K562 (cell line): Measurements from ENCODE around the gene RPS6KA2. TPM values are rescaled to one million over a fixed set of nuclear protein-coding genes. Genes with fewer than 3 reads are reported as not detected.

ENCODE experiments used
- ATAC-seq: fragments of 200-7000 bp; cut with Tn5 transposase; 3 replicates; pipeline ENCODE4 v1.9.1; 2020; ENCODE audit warnings: moderate library complexity
- BruUV-seq: library from RNA; stranded (reverse); fragments of 400-500 nt; replicated peaks from 2 replicates; lab custom pipeline; 2021; lab: Mats Ljungman, UMichigan
- CTCF ChIA-PET: fragments of 300-600 bp; formaldehyde crosslinking; extraction: SDS; loops from one replicate; lab custom pipeline; 2021; ENCODE audit warnings: low intra/inter-chr PET ratio; lab: Yijun Ruan, JAX
- POLR2A ChIA-PET: fragments of 300-600, 350-650 bp; sonication (Branson Sonifier 250); formaldehyde crosslinking; extraction: SDS; loops from one replicate; lab custom pipeline; 2021; ENCODE audit warnings: antibody characterized with exemption, inconsistent platforms; lab: Yijun Ruan, JAX
- DNase-seq, 4 experiments: peaks; one replicate each; pipeline versions ENCODE4 v3.0.0 to v3.0.0-alpha.2; 2011 to 2018; ENCODE audit warnings: low spot score in 3 of 4, mixed read lengths in 3 of 4; ENCODE audit errors: extremely low read depth in 1 of 4
- FAIRE-seq: peaks from 2 replicates; lab custom pipeline; 2011; peaks lifted over from hg19 to GRCh38; lab: Jason Lieb, UNC
- H2AFZ ChIP-seq: 2 replicates; pipeline ENCODE4 v1.6.0; 2011; ENCODE audit warnings: low read depth, low read length, control low read depth, inconsistent platforms
- H3K27ac ChIP-seq: fragments of 200-600 bp; 3 replicates; pipeline ENCODE4 v1.8.0; 2011; ENCODE audit warnings: low read depth, mild to moderate bottlenecking, control low read depth, inconsistent platforms, low read length, moderate library complexity, mixed read lengths; ENCODE audit errors: extremely low read depth
- H3K27me3 ChIP-seq, 2 experiments: fragments of 300-600 bp in 1 of 2; 2 replicates in 1 of 2; 3 replicates in 1 of 2; pipeline versions ENCODE4 v1.6.0 to v1.8.0; 2011; ENCODE audit warnings: inconsistent platforms in 2 of 2, low read length in 2 of 2, mild to moderate bottlenecking in 1 of 2, mixed read lengths in 1 of 2, moderate library complexity in 1 of 2; ENCODE audit not compliant: control insufficient read depth in 2 of 2, insufficient read depth in 2 of 2
- H3K36me3 ChIP-seq: fragments of 300-600 bp; 3 replicates; pipeline ENCODE4 v1.8.0; 2011; ENCODE audit warnings: mild to moderate bottlenecking, low read length, inconsistent platforms; ENCODE audit not compliant: control insufficient read depth, insufficient read depth
- H3K4me1 ChIP-seq, 2 experiments: fragments of 200-600 bp in 1 of 2; replicated peaks in 1 of 2; 2 replicates in 1 of 2; 3 replicates in 1 of 2; pipeline versions ENCODE4 v1.5.1 to v1.8.0; 2011; ENCODE audit warnings: inconsistent platforms in 2 of 2, low read length in 2 of 2, mild to moderate bottlenecking in 1 of 2, mixed read lengths in 1 of 2, moderate library complexity in 1 of 2; ENCODE audit not compliant: control insufficient read depth in 2 of 2, insufficient read depth in 2 of 2
- H3K4me2 ChIP-seq: 2 replicates; pipeline ENCODE4 v1.6.1; 2011; ENCODE audit warnings: low read length, control low read depth, inconsistent platforms, mixed read lengths; ENCODE audit not compliant: insufficient read depth
- H3K4me3 ChIP-seq: fragments of 200-600 bp; sonication (generic), shearing (Covaris generic); 2 replicates; pipeline ENCODE4 v1.5.1; 2016; ENCODE audit warnings: control low read depth, inconsistent platforms
- H3K79me2 ChIP-seq: fragments of 200-600 bp; 3 replicates; pipeline ENCODE4 v1.8.0; 2011; ENCODE audit warnings: low read length, inconsistent platforms; ENCODE audit not compliant: control insufficient read depth, insufficient read depth
- H3K9ac ChIP-seq, 2 experiments: 2 replicates each; pipeline versions ENCODE4 v1.6.0 to v1.6.1; 2011; ENCODE audit warnings: low read depth in 2 of 2, low read length in 2 of 2, control low read depth in 1 of 2, inconsistent platforms in 1 of 2, mild to moderate bottlenecking in 1 of 2, mixed read lengths in 1 of 2; ENCODE audit not compliant: insufficient read depth in 1 of 2
- H3K9me1 ChIP-seq: one replicate; pipeline ENCODE4 v1.6.0; 2011; ENCODE audit warnings: inconsistent platforms, mild to moderate bottlenecking, low read length, moderate library complexity; ENCODE audit not compliant: control insufficient read depth, insufficient read depth
- H3K9me3 ChIP-seq: replicated peaks from 2 replicates; pipeline ENCODE4 v1.5.1; 2011; ENCODE audit warnings: low read depth, low read length, inconsistent platforms; ENCODE audit not compliant: control insufficient read depth, insufficient read depth
- H4K20me1 ChIP-seq: replicated peaks from 2 replicates; pipeline ENCODE4 v1.6.1; 2011; ENCODE audit warnings: low read length, inconsistent platforms, mixed read lengths; ENCODE audit not compliant: control insufficient read depth, insufficient read depth
- CHCHD3 ChIP-seq: fragments of 250-450 bp; sonication (Bioruptor Pico); IDR thresholded peaks from 2 replicates; pipeline ENCODE4 v2.1.2; 2022; ENCODE audit warnings: mild to moderate bottlenecking
- ETV1 ChIP-seq: fragments of 450-650 bp; conservative IDR thresholded peaks from 2 replicates; pipeline ENCODE4 v1.6.1; 2016; ENCODE audit warnings: missing genetic modification characterization, control low read depth, low read depth, missing compliant biosample characterization
- FUS ChIP-seq: fragments of 200-400 bp; formaldehyde crosslinking; optimal IDR thresholded peaks from 2 replicates; pipeline ENCODE3; 2017; ENCODE audit warnings: low read depth, low read length
- KHSRP ChIP-seq: fragments of 450-650 bp; IDR thresholded peaks from 2 replicates; pipeline ENCODE4 v1.6.1; 2017
- MYC ChIP-seq, 2 experiments: fragments of 250-450 bp in 1 of 2; sonication (Bioruptor Pico) in 1 of 2; IDR thresholded peaks; 2 replicates each; pipeline versions ENCODE4 v1.5.1 to v1.6.1; 2012 to 2021; ENCODE audit warnings: low read depth in 2 of 2, borderline replicate concordance in 1 of 2, improper control_type of control experiment in 1 of 2, low read length in 1 of 2, mild to moderate bottlenecking in 1 of 2, moderate library complexity in 1 of 2
- NFE2 ChIP-seq: IDR thresholded peaks from 2 replicates; pipeline ENCODE4 v1.6.1; 2014; ENCODE audit warnings: antibody characterized with exemption, low read depth
- NFRKB ChIP-seq: fragments of 450-650 bp; IDR thresholded peaks from 2 replicates; pipeline ENCODE4 v1.6.1; 2016; ENCODE audit warnings: low read depth
- POLR2G ChIP-seq: fragments of 200-400 bp; formaldehyde crosslinking; IDR thresholded peaks from 2 replicates; pipeline ENCODE4 v1.6.1; 2017; ENCODE audit warnings: low read depth, mild to moderate bottlenecking, antibody characterized with exemption, low read length, moderate library complexity
- POLR2H ChIP-seq: IDR thresholded peaks from 2 replicates; pipeline ENCODE4 v1.6.1; 2016; ENCODE audit warnings: missing genetic modification characterization, low read depth, mild to moderate bottlenecking, control low read depth, missing compliant biosample characterization, moderate library complexity
- RBM22 ChIP-seq: fragments of 200-400 bp; formaldehyde crosslinking; IDR thresholded peaks from 2 replicates; pipeline ENCODE4 v1.6.1; 2018; ENCODE audit warnings: low read length, low read depth; ENCODE audit not compliant: poor library complexity, severe bottlenecking
- SMAD4 ChIP-seq: fragments of 250-450 bp; sonication (Bioruptor Pico); conservative IDR thresholded peaks from 2 replicates; pipeline ENCODE4 v1.8.0; 2021; ENCODE audit warnings: inconsistent platforms, mild to moderate bottlenecking, moderate library complexity
- TBP ChIP-seq: optimal IDR thresholded peaks from 2 replicates; pipeline ENCODE3; 2011; ENCODE audit warnings: low read depth, low read length, improper control_type of control experiment
- ZFP1 ChIP-seq: fragments of 450-650 bp; formaldehyde crosslinking; IDR thresholded peaks from 2 replicates; pipeline ENCODE4 v1.4.0; 2020; ENCODE audit warnings: mild to moderate bottlenecking, mixed read lengths
- ZNF175 ChIP-seq: fragments of 200-800 bp; sonication (Bioruptor generic); IDR thresholded peaks from 2 replicates; pipeline ENCODE4 v1.6.1; 2016; ENCODE audit warnings: low read depth, mild to moderate bottlenecking, missing genetic modification characterization, missing compliant biosample characterization
- ZNF354B ChIP-seq: fragments of 250-450 bp; sonication (Bioruptor Pico); IDR thresholded peaks from 2 replicates; pipeline ENCODE4 v1.4.0; 2020
- ZNF431 ChIP-seq: sonication (generic); formaldehyde crosslinking; IDR thresholded peaks from 2 replicates; pipeline ENCODE4 v1.8.0; 2022; ENCODE audit warnings: mild to moderate bottlenecking, missing genetic modification reagents
- WGBS: fragments of 100-300 bp; shearing (Covaris generic); methylation state at CpG from one replicate; pipeline ENCODE4 v1.1.6; 2016; ENCODE audit warnings: low coverage, mixed read lengths; ENCODE audit not compliant: insufficient coverage; ENCODE audit errors: missing lambda C conversion rate; 5-methylcytosine and 5-hydroxymethylcytosine counted together
- in situ Hi-C: fragments of 300-500 bp; cut with MboI; formaldehyde crosslinking; loops from 4 replicates; pipeline ENCODE4 v1.15.0; 2018; ENCODE audit warnings: inconsistent platforms, mixed read lengths
- intact Hi-C: fragments of 100-400 bp; cut with micrococcal nuclease; formaldehyde crosslinking; loops from 2 replicates; pipeline ENCODE4 v1.14.2; 2022
- polyA plus RNA-seq, 8 experiments: library from polyadenylated mRNA; depleted of rRNA in 4 of 8; stranded (reverse) in 5 of 8; unstranded in 3 of 8; fragments of >200 nt; fragmentation: Nextera tagmentation in 2 of 8; fragmentation: Illumina TruSeq in 1 of 8; extraction: Ambion mirVana in 2 of 8; extraction: Trizol in 1 of 8; gene quantifications; 2 replicates each; pipeline versions ENCODE4 v1.2.1 to v1.2.3, GENCODE V29; 2011 to 2014; ENCODE audit warnings: inconsistent platforms in 1 of 8, missing spikeins in 1 of 8
- total RNA-seq, 7 experiments: library from RNA; depleted of rRNA in 6 of 7; stranded (reverse); fragments of >200 nt in 6 of 7; fragmentation: Illumina TruSeq in 2 of 7; extraction: Trizol in 2 of 7; gene quantifications; 2 replicates each; pipeline versions ENCODE4 v1.2.1 to v1.2.3, GENCODE V29; 2011 to 2021; ENCODE audit warnings: low replicate concordance in 1 of 7
- TF ChIP-seq, protein P1 (sequence below): fragments of 250-450 bp; sonication (Bioruptor Pico); IDR thresholded peaks from 2 replicates; pipeline ENCODE4 v1.4.0; 2020; ENCODE audit warnings: mild to moderate bottlenecking
- TF ChIP-seq, protein P2 (sequence below): fragments of 450-650 bp; conservative IDR thresholded peaks from 2 replicates; pipeline ENCODE4 v1.6.1; 2016; ENCODE audit warnings: missing genetic modification characterization, low read depth, mild to moderate bottlenecking, missing compliant biosample characterization, moderate library complexity
- TF ChIP-seq, protein P3 (sequence below): sonication (generic); formaldehyde crosslinking; IDR thresholded peaks from 2 replicates; pipeline ENCODE4 v1.8.1; 2023; ENCODE audit warnings: mild to moderate bottlenecking, missing genetic modification reagents

Gene RPS6KA2
- total and polyA plus RNA-seq, 9 of the 15 experiments (the other 6 are each of a cell fraction or from before 2014, with no cell fraction given) = 0.29 to 1.00 (median 0.53) TPM

DNA sequence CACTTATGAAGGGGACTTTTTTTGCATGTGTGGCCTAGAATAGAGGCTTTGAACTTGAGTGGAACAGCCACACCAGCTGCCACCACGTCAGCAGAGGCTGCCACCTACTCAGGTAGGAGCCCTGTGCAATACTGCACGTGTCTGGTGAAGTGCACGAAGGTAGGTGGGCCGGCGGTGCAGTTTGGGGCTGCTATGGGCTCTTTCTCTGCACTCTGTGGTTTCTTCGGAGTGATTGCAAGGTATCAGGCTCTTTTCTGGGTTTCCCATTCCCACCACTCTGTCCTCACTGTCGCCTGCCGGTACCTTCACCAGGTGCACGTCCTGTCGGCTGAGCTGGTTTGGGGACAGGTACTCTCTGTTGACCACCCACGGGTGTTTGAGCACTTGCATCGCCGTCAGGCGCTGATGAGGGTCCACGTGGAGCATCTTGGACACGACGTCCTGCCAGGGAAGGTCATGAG, 213.5 kb downstream of the RPS6KA2 start:
- H3K9me3 ChIP-seq = no peaks in the 10 kb centered on the region
- no peak overlapping the region for H3K4me2 ChIP-seq
- POLR2A ChIA-PET = interaction anchor here (0.6 kb wide), 1 partner anchor 112 kb away, joined by 3 read pairs; no protein-coding TSS in a partner anchor
- H3K4me1 ChIP-seq = peaks cover 0 to 11% of the 10 kb centered on the region in 2 experiments; a peak in 1 of 5 replicates
- H3K79me2 ChIP-seq = no peaks in the 10 kb centered on the region
- H3K27me3 ChIP-seq = peaks cover 41 to 73% of the 10 kb centered on the region in 2 experiments
- H2AFZ ChIP-seq = no peak overlapping the region
- no peaks in the 10 kb centered on the region for H3K9me1 ChIP-seq
- intact Hi-C loops (no loop called here), in situ Hi-C loops (no loop called here)
- CTCF ChIA-PET = no interaction called here
- FAIRE-seq (no peak), ATAC-seq (no peak), DNase-seq (no peak)
- peaks cover 5% of the 10 kb centered on the region; the same call in 1 of the 2 replicates for H4K20me1 ChIP-seq
- H3K9ac ChIP-seq = no peak overlapping the region
- no peak overlapping the region for H3K4me3 ChIP-seq
- H3K27ac ChIP-seq = no peak overlapping the region
- H3K36me3 ChIP-seq = no peaks in the 10 kb centered on the region
- 0% methylated on average over 17 of the region's 17 CpGs for WGBS
- BruUV-seq = no TSS peak
- TF ChIP-seq ZNF175 (CRISPR knock-in tag) (no peak), ZFP1 (CRISPR knock-in tag) (no peak), MYC (IDR thresholded peaks at IDR 0.05; ENCODE audit: low read depth, low read length) (no peak), MYC (CRISPR knock-in tag; IDR thresholded peaks at IDR 0.05; ENCODE audit: borderline replicate concordance, low read depth) (no peak), KHSRP (no peak), POLR2G (no peak), TBP (no peak), ZNF354B (CRISPR knock-in tag) (no peak), ETV1 (tag) (no peak), CHCHD3 (CRISPR knock-in tag) (no peak), NFRKB (no peak), RBM22 (no peak), NFE2 (no peak), FUS (no peak), SMAD4 (no peak), POLR2H (no peak), ZNF431 (no peak)
- TF ChIP-seq, protein P1, sequence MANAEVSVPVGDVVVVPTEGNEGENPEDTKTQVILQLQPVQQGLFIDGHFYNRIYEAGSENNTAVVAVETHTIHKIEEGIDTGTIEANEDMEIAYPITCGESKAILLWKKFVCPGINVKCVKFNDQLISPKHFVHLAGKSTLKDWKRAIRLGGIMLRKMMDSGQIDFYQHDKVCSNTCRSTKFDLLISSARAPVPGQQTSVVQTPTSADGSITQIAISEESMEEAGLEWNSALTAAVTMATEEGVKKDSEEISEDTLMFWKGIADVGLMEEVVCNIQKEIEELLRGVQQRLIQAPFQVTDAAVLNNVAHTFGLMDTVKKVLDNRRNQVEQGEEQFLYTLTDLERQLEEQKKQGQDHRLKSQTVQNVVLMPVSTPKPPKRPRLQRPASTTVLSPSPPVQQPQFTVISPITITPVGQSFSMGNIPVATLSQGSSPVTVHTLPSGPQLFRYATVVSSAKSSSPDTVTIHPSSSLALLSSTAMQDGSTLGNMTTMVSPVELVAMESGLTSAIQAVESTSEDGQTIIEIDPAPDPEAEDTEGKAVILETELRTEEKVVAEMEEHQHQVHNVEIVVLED (CRISPR knock-in tag) = no peak
- TF ChIP-seq, protein P2, sequence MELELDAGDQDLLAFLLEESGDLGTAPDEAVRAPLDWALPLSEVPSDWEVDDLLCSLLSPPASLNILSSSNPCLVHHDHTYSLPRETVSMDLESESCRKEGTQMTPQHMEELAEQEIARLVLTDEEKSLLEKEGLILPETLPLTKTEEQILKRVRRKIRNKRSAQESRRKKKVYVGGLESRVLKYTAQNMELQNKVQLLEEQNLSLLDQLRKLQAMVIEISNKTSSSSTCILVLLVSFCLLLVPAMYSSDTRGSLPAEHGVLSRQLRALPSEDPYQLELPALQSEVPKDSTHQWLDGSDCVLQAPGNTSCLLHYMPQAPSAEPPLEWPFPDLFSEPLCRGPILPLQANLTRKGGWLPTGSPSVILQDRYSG (tag) = no peak
- TF ChIP-seq, protein P3, sequence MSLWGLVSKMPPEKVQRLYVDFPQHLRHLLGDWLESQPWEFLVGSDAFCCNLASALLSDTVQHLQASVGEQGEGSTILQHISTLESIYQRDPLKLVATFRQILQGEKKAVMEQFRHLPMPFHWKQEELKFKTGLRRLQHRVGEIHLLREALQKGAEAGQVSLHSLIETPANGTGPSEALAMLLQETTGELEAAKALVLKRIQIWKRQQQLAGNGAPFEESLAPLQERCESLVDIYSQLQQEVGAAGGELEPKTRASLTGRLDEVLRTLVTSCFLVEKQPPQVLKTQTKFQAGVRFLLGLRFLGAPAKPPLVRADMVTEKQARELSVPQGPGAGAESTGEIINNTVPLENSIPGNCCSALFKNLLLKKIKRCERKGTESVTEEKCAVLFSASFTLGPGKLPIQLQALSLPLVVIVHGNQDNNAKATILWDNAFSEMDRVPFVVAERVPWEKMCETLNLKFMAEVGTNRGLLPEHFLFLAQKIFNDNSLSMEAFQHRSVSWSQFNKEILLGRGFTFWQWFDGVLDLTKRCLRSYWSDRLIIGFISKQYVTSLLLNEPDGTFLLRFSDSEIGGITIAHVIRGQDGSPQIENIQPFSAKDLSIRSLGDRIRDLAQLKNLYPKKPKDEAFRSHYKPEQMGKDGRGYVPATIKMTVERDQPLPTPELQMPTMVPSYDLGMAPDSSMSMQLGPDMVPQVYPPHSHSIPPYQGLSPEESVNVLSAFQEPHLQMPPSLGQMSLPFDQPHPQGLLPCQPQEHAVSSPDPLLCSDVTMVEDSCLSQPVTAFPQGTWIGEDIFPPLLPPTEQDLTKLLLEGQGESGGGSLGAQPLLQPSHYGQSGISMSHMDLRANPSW = no peak
